ENCODE measurements around the gene UPK3A. TPM values are rescaled to one million over a fixed set of nuclear protein-coding genes. Genes with fewer than 3 reads are reported as not detected.
"Not testable (repeated sequence)": the region's sequence is repeated elsewhere in the genome, so short reads cannot be mapped to it uniquely, and the experiment has no call there.

UPK3A gene
- polyA plus RNA-seq, 4 donors, result 0.22 to 11.5 (median 3.2) TPM

DNA sequence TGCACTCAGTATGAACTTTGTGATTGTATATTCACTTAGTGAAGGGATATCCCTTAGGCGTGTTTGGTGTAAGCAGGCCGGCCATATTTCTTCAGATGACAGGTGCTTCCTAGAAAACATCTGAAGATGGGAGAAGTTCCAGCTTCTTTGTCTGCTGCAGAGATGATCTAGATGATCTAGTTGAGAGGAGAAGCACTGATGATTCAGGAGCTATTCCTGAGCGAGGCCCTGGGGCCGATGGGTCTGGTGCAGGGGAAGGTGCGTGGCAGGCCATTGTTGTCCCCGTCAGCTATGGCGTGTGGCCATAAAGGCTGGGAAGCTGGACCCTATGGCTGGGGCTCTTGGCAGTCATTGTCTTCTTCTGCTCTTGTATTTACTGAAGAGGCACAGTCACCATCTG lies 38.9 kb downstream of the UPK3A start:
- DNase-seq (ENCODE audit: low read depth in 4 of 4, low spot score in 3 of 4), result no peak

- no peak for DNase-seq (ENCODE audit: low read depth in 4 of 4, low spot score in 3 of 4)
Measured at GRCh38 chr22:45324311-45324711, 39.6 kb downstream of the UPK3A start.

GRCh38 chr22:45328261-45328660 lies 43.5 kb downstream of the UPK3A start:
- DNase-seq (ENCODE audit: low read depth in 4 of 4, low spot score in 3 of 4), result not testable (repeated sequence)

GRCh38 chr22:45328822-45329529 lies 44.2 kb downstream of the UPK3A start:
- no peak for DNase-seq (ENCODE audit: low read depth in 4 of 4, low spot score in 3 of 4)

GRCh38 chr22:45329530-45329936 lies 44.8 kb downstream of the UPK3A start:
- DNase-seq (ENCODE audit: low read depth in 4 of 4, low spot score in 3 of 4), result no peak

DNA sequence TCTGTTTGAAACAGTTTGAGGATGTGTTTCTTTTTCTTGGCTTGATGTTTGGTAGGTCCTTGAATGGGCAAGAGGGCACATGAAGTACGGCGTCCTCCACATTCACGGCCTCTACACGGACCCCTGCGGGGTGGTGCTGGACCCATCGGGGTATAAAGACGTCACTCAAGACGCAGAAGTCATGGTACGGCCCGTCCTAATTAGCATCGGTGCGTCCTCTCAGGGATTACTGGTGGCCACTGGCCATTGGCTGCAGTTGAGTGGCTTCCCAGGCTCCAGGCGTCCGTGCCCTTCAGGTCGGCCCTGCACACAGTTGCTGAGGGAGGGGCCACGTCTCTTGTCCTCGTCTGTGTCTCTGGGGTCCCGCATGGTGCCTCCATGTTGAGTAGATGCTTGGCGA lies 45.8 kb downstream of the UPK3A start:
- no peak for DNase-seq (ENCODE audit: low read depth in 4 of 4, low spot score in 3 of 4)

DNA sequence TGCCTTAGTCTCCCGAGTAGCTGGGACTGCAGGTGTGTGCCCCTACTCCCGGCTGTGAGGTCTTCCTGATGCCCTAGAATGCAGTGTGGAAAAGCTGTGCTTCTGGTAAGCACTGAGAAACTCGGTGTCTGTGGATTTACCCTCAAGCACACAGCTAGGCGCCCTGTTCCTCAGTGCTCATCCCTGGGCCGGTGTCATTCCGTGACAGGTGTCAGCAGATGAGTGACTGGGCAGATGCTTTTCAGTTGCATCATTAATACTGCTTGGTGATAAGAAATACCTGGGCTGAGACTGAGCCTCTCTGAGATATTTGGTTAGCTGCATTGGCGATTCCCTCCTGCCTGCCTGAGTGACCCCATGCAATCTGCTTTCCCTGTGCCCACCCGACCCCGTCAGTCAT lies 46.7 kb downstream of the UPK3A start:
- DNase-seq (ENCODE audit: low read depth in 4 of 4, low spot score in 3 of 4), result no peak

GRCh38 chr22:45332001-45332400 lies 47.3 kb downstream of the UPK3A start:
- no peak for DNase-seq (ENCODE audit: low read depth in 4 of 4, low spot score in 3 of 4)

- DNase-seq (ENCODE audit: low read depth in 4 of 4, low spot score in 3 of 4), result no peak
Measured at GRCh38 chr22:45334068-45334467, 49.3 kb downstream of the UPK3A start.

DNA sequence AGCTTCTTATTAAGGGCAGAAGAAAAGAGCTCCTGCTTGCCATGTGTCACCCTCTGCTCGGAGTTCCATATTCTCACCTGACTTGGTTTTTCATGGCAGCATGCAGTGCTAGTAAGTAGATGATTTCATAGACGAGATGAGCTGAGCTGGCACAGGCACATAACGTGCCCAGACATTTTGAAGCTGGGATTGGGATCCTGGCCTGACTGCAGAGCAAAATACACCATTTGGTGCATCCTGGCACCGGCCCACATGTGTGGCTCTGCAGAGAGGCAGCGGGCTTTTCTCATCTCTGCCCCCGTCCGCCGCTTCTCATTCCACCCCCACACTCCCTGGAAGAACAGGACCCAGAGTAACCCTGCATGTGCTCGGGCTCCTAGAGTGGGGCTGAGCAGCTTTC lies 49.8 kb downstream of the UPK3A start:
- no peak for DNase-seq (ENCODE audit: low read depth in 4 of 4, low spot score in 3 of 4)

- DNase-seq (ENCODE audit: low read depth in 4 of 4, low spot score in 3 of 4), result no peak
Measured at GRCh38 chr22:45335021-45335818, 50.5 kb downstream of the UPK3A start.

DNA sequence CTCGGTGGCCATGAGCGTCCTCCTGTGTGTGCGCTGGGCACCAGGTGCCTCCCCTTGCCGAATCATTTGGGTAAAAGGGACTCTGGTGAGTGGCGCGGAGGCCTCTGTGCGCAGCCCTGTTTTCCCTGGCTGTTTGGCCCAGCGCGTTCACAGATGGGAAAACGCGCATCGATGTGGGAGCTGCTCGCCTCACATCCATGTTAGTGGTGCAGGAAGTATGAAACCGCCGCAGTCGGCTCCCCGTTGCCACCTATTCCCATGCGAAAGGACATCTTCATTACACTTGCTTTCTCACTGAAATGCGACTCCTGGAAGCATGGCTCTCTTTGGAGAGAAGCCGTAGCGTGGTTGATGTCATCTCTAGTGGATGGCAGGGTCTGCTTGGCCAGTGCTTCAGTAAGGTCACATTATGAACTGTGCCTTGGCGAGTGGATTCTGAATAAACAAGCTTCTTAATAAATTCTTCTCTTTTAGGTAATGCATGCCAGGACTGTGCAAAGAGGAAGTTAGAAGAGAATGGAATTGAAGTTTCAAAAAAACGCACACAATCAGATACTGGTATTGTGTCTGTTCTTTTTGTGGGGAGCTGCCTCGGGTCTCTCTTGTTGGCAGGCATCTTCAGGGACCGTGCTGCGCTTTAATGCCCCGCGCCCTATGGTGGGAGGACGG lies 51.2 kb downstream of the UPK3A start:
- DNase-seq (ENCODE audit: low read depth in 4 of 4, low spot score in 3 of 4), result no peak

DNA sequence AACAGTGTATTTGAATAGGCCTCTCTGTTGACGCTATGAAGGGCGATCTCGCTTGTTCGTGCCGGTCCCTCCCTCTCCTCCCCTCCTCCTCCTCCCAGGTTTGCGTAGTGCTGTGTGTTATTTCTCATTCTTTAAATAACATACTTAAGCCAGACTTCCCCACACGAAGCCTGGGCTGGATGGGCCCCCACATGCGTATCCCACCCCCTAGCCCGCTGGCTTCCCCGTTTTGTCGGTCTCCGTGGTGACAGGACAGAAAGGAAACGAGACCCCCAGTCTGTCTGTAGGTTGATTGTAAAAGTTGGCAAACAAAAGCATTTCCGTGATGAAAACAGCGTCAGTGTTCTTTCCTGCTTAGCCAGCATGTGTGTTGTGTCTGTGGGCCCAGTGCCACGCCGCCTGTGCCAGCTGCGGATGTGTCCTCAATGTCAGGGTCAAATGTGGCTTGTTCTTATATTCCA lies 52.3 kb downstream of the UPK3A start:
- no peak for DNase-seq (ENCODE audit: low read depth in 4 of 4, low spot score in 3 of 4)

GRCh38 chr22:45337536-45337935 lies 52.8 kb downstream of the UPK3A start:
- no peak for DNase-seq (ENCODE audit: low read depth in 4 of 4, low spot score in 3 of 4)

DNA sequence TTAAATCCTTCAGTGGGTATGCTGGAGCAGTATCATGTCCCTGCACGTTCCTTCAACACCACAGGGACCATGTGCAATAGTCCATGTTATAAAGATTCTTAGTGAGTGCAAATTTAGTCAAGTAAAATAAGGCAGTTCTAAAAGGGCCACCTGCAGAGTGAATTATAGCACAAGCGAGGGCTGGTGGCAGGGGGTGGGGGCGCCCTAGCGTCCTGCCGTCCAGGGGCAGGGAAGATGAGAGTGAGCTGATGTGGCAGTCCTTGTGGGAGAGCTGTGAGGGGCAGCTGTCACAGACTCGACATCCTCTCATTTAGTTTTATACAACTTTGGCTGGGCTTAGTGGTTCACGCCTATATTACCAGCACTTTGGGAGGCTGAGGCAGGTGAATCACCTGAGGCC lies 54.0 kb downstream of the UPK3A start:
- no peak for DNase-seq (ENCODE audit: low read depth in 4 of 4, low spot score in 3 of 4)

- DNase-seq (ENCODE audit: low read depth in 4 of 4, low spot score in 3 of 4), result no peak
Measured at GRCh38 chr22:45340323-45340722, 55.6 kb downstream of the UPK3A start.

GRCh38 chr22:45341498-45341897 lies 56.7 kb downstream of the UPK3A start:
- no peak for DNase-seq (ENCODE audit: low read depth in 4 of 4, low spot score in 3 of 4)

- DNase-seq (ENCODE audit: low read depth in 4 of 4, low spot score in 3 of 4), result no peak
Measured at GRCh38 chr22:45343143-45343542, 58.4 kb downstream of the UPK3A start.

DNA sequence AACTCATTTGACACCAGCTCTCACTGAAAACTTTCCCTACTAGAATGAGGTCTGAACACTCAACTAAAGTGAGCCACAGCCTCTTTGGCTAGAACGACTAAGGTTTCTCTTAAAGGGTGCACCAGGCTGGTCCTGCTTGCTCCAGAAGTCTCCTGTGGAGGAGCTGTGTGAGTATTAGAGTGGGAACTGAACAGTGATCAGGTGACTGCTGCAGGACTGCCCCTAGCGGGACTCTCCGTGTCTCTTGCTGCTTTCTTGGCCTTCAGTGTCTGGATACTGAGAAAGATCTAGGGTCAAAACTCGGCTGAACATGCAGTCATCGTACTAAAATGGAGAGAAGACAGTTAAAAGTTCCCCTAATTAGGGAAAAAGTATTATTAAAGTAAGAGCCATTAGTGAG lies 59.6 kb downstream of the UPK3A start:
- DNase-seq (ENCODE audit: low read depth in 4 of 4, low spot score in 3 of 4), result no peak

Data from left renal pelvis (tissue), 4 donors.